CD4-positive, alpha-beta T cell (primary cell): ENCODE data around the gene RAB5B. TPM values are rescaled to one million over a fixed set of nuclear protein-coding genes. Genes with fewer than 3 reads are reported as not detected.

Experiments used
- ATAC-seq: fragments of 200-7000 bp; cut with Tn5 transposase; one replicate; pipeline ENCODE4 v1.10.0; 2022; ENCODE audit warnings: mild to moderate bottlenecking; ENCODE audit not compliant: poor library complexity
- CTCF ChIA-PET: fragments of 350-600 bp; sonication (Branson Sonifier 250); formaldehyde crosslinking; loops from one replicate; lab custom pipeline; 2021; ENCODE audit warnings: antibody characterized with exemption, inconsistent platforms; lab: Charles Lee
- POLR2A ChIA-PET: fragments of 350-600 bp; sonication (Branson Sonifier 250); formaldehyde crosslinking; loops from one replicate; lab custom pipeline; 2021; ENCODE audit warnings: antibody characterized with exemption, inconsistent platforms; lab: Charles Lee
- DNase-seq, 14 experiments: peaks; one replicate each; pipeline ENCODE4 v3.0.0-alpha.2; 2013 to 2020; ENCODE audit warnings: mixed read lengths in 2 of 14
- H3K27ac ChIP-seq, 2 donors: one replicate each; pipeline versions ENCODE4 v1.5.1 to v1.7.0; 2013; ENCODE audit warnings: low read length in 2 of 2, low read depth in 1 of 2, mild to moderate bottlenecking in 1 of 2
- H3K27me3 ChIP-seq, 2 experiments: 1 replicate in 1 of 2; 2 replicates in 1 of 2; pipeline versions ENCODE4 v1.6.1 to v1.7.0; 2013; ENCODE audit warnings: low read length in 2 of 2, control low read depth in 1 of 2, mild to moderate bottlenecking in 1 of 2, moderate library complexity in 1 of 2; ENCODE audit not compliant: insufficient read depth in 2 of 2, control insufficient read depth in 1 of 2
- H3K36me3 ChIP-seq: one replicate; pipeline ENCODE4 v1.6.1; 2013; ENCODE audit warnings: low read length, control low read depth; ENCODE audit not compliant: insufficient read depth
- H3K4me1 ChIP-seq: one replicate; pipeline ENCODE4 v1.6.1; 2013; ENCODE audit warnings: low read length, control low read depth; ENCODE audit not compliant: insufficient read depth
- H3K4me3 ChIP-seq: one replicate; pipeline ENCODE4 v1.5.1; 2013; ENCODE audit warnings: mild to moderate bottlenecking, low read length, moderate library complexity
- H3K9me3 ChIP-seq, 2 experiments: 1 replicate in 1 of 2; 2 replicates in 1 of 2; pipeline versions ENCODE4 v1.6.1 to v1.7.0; 2013; ENCODE audit warnings: low read length in 2 of 2, mild to moderate bottlenecking in 2 of 2, control low read depth in 1 of 2, moderate library complexity in 1 of 2; ENCODE audit not compliant: control insufficient read depth in 1 of 2, insufficient read depth in 1 of 2
- H3K27ac Mint-ChIP-seq: one replicate; pipeline ENCODE4 v1.8.0; 2020; ENCODE audit warnings: mixed read lengths
- H3K27me3 Mint-ChIP-seq: one replicate; pipeline ENCODE4 v1.8.0; 2021; ENCODE audit warnings: mixed read lengths
- H3K36me3 Mint-ChIP-seq: one replicate; pipeline ENCODE4 v1.8.0; 2021; ENCODE audit warnings: low read depth, mixed read lengths
- H3K4me1 Mint-ChIP-seq: one replicate; pipeline ENCODE4 v1.8.0; 2021; ENCODE audit warnings: low read depth, mixed read lengths
- H3K4me3 Mint-ChIP-seq: one replicate; pipeline ENCODE4 v1.8.0; 2020; ENCODE audit warnings: mild to moderate bottlenecking, mixed read lengths
- H3K9me3 Mint-ChIP-seq: one replicate; pipeline ENCODE4 v1.8.0; 2020; ENCODE audit warnings: mixed read lengths
- CTCF ChIP-seq: fragments of 200-600 bp; IDR thresholded peaks from one replicate; pipeline ENCODE4 v1.8.0; 2022; ENCODE audit warnings: antibody characterized with exemption, mild to moderate bottlenecking
- intact Hi-C, 2 experiments: fragments of 100-400 bp; cut with DNase I in 1 of 2; cut with micrococcal nuclease in 1 of 2; formaldehyde crosslinking; loops; one replicate each; pipeline versions ENCODE4 v1.15.1 to v1.9.0; 2023 to 2025; cut with DNase I, micrococcal nuclease
- total RNA-seq, 174 experiments: library from RNA in 2 of 174; stranded (reverse) in 2 of 174; gene quantifications; one replicate each; pipeline ENCODE4 v1.2.3 and lab custom pipeline; 2021 to 2026

The RAB5B gene
- total RNA-seq, 2 experiments from 2014 or later: 21.6 to 27.4 TPM

GRCh38 chr12:56018356-56018755, 44.5 kb downstream of the RAB5B start:
- H3K9me3 Mint-ChIP-seq: no peaks in the 10 kb centered on the region
- Histone ChIP-seq H3K4me1 (peaks cover 30% of the 10 kb centered on the region), H3K9me3 (no peaks in the 10 kb centered on the region), H3K36me3 (no peaks in the 10 kb centered on the region), H3K27me3 (no peaks in the 10 kb centered on the region), H3K4me3 (no peak overlapping the region), H3K27ac (no peak overlapping the region)
- ATAC-seq (no peak), DNase-seq (no peak)
- H3K36me3 Mint-ChIP-seq: peaks cover 5% of the 10 kb centered on the region
- CTCF ChIA-PET: interaction anchor here (1.2 kb wide), 1 partner anchor 11 kb away, joined by 3 read pairs; no protein-coding TSS in a partner anchor
- POLR2A ChIA-PET: interaction anchor here (1.1 to 1.4 kb wide), 2 partner anchors 11 to 45 kb away, joined by 3 read pairs; partner anchors contain the start of gene RAB5B
- intact Hi-C loops: no loop called here
- H3K4me3 Mint-ChIP-seq: no peak overlapping the region
- TF ChIP-seq CTCF: no peak
- H3K4me1 Mint-ChIP-seq: peaks cover 24% of the 10 kb centered on the region
- no peak overlapping the region for H3K27ac Mint-ChIP-seq
- no peaks in the 10 kb centered on the region for H3K27me3 Mint-ChIP-seq

- DNase-seq (peak in 3 of 14 experiments; percentile 2 to 38 (median 29)), ATAC-seq (peak; percentile 16)
- Histone ChIP-seq H3K27me3 (no peaks in the 10 kb centered on the region), H3K9me3 (no peaks in the 10 kb centered on the region), H3K4me1 (peaks cover 33% of the 10 kb centered on the region), H3K36me3 (peaks cover 12% of the 10 kb centered on the region), H3K27ac (peak within 1 kb of the TSS in 1 of 2 donors; percentile 3), H3K4me3 (peak within 1 kb of the TSS; percentile 59)
- no peaks in the 10 kb centered on the region for H3K27me3 Mint-ChIP-seq
- ChIA-PET CTCF (interaction anchor here (1.7 to 1.9 kb wide), 2 partner anchors 9 to 17 kb away, joined by 4 to 5 read pairs; no protein-coding TSS in a partner anchor), POLR2A (interaction anchor here (0.6 to 1.9 kb wide), 5 partner anchors 13 to 191 kb away, joined by 3 to 4 read pairs (median 3); partner anchors contain the start of gene DNAJC14)
- H3K4me1 Mint-ChIP-seq: peaks cover 24% of the 10 kb centered on the region
- TF ChIP-seq CTCF: no peak
- peak within 1 kb of the TSS; percentile 75 for H3K27ac Mint-ChIP-seq
- peak within 1 kb of the TSS; percentile 87 for H3K4me3 Mint-ChIP-seq
- H3K36me3 Mint-ChIP-seq: peaks cover 15% of the 10 kb centered on the region
- intact Hi-C loops: no loop called here
- H3K9me3 Mint-ChIP-seq: no peaks in the 10 kb centered on the region
These were observed 46.7 kb downstream of the RAB5B start, which contains the start of gene IKZF4 for GRCh38 chr12:56020423-56021184. IKZF4 (plus strand) TSS chr12:56021043; CDS start chr12:56021494, 451 bp downstream.

GRCh38 chr12:56021889-56022497, 48.1 kb downstream of the RAB5B start:
- Mint-ChIP-seq H3K4me3 (peak overlapping the region; percentile 87), H3K9me3 (no peaks in the 10 kb centered on the region), H3K4me1 (peaks cover 24% of the 10 kb centered on the region), H3K27ac (peak overlapping the region; percentile 75), H3K27me3 (no peaks in the 10 kb centered on the region), H3K36me3 (peaks cover 16% of the 10 kb centered on the region)
- no peak for TF ChIP-seq CTCF
- Histone ChIP-seq H3K4me3 (peak overlapping the region; percentile 59), H3K36me3 (peaks cover 20% of the 10 kb centered on the region), H3K27me3 (no peaks in the 10 kb centered on the region), H3K4me1 (peaks cover 33% of the 10 kb centered on the region), H3K27ac (peak overlapping the region in 1 of 2 donors; percentile 3), H3K9me3 (no peaks in the 10 kb centered on the region)
- ChIA-PET POLR2A (interaction anchor here (1.0 to 1.6 kb wide), 6 partner anchors 15 to 204 kb away, joined by 3 to 5 read pairs (median 4); partner anchors contain the start of genes DNAJC14, ORMDL2, PA2G4 and RAB5B), CTCF (interaction anchor here (0.7 to 1.9 kb wide), 3 partner anchors 8 to 283 kb away, joined by 3 to 5 read pairs (median 4); no protein-coding TSS in a partner anchor)
- intact Hi-C loops: no loop called here
- DNase-seq: peak in 1 of 14 experiments; percentile 17
- ATAC-seq: peak; percentile 28
